ENCODE results near the gene FRY.

The FRY gene

GRCh38 chr13:32267836-32268439 is 236.4 kb downstream of the FRY start:
- H3K9me3 Mint-ChIP-seq, result no peaks in the 10 kb centered on the region
- peak; percentile 54 for DNase-seq

DNA sequence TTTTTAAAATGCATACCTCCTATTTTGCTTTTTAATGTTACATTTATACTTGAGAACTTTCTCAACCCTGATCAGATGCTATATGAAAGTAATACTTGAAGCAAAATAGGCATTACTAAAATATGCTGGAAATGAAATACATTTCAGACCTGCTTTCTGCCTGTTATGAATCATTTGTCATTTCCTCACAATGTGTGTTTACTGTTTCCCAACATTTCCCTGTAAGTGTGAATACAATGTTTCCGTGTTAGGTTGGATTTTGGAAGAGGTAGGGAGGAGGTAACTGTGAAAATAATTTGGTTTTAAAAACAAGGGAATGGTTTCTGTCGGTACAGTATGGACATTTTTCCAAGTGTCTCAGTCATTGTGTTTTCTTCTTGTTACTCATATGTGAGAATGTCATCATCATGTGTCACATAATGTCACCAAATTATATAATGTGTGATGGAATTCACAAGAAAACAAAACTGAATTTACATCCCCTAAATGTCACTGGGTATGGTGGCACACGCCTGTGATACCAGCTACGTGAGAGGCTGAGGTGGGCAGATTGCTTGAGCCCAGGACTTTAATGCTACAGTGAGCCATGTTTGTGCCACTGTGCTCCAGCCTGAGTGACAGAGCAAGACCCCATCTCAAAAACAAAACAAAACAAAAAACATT is 240.6 kb downstream of the FRY start:
- peaks cover 6% of the 10 kb centered on the region for H3K4me1 Mint-ChIP-seq
- H3K9me3 Mint-ChIP-seq, result no peaks in the 10 kb centered on the region
- no peaks in the 10 kb centered on the region for H3K36me3 Mint-ChIP-seq (ENCODE audit: low read depth)
- no peaks in the 10 kb centered on the region for H3K27me3 Mint-ChIP-seq
- no peak overlapping the region for H3K4me3 Mint-ChIP-seq
- no peak for DNase-seq
- peak overlapping the region; percentile 49 for H3K27ac Mint-ChIP-seq
- peak; percentile 42 for ATAC-seq

More at GRCh38 chr13:32267836-32268439, 236.4 kb downstream of the FRY start:
- no peaks in the 10 kb centered on the region for H3K27me3 Mint-ChIP-seq
- peaks cover 6% of the 10 kb centered on the region for H3K4me1 Mint-ChIP-seq
- H3K4me3 Mint-ChIP-seq, result no peak overlapping the region
- no peaks in the 10 kb centered on the region for H3K36me3 Mint-ChIP-seq (ENCODE audit: low read depth)
- no peak overlapping the region for H3K27ac Mint-ChIP-seq
- ATAC-seq, result no peak

GRCh38 chr13:32277839-32278238 is 246.3 kb downstream of the FRY start:
- DNase-seq (no peak), ATAC-seq (no peak)
- no peak overlapping the region for H3K27ac Mint-ChIP-seq
- no peaks in the 10 kb centered on the region for H3K9me3 Mint-ChIP-seq
- peaks cover 3% of the 10 kb centered on the region for H3K4me1 Mint-ChIP-seq
- H3K27me3 Mint-ChIP-seq, result no peaks in the 10 kb centered on the region
- H3K4me3 Mint-ChIP-seq, result no peak overlapping the region
- H3K36me3 Mint-ChIP-seq (ENCODE audit: low read depth), result no peaks in the 10 kb centered on the region

- H3K27ac Mint-ChIP-seq, result no peak overlapping the region
- DNase-seq, result no peak
- no peak overlapping the region for H3K4me3 Mint-ChIP-seq
- no peaks in the 10 kb centered on the region for H3K27me3 Mint-ChIP-seq
- peaks cover 3% of the 10 kb centered on the region for H3K4me1 Mint-ChIP-seq
- H3K9me3 Mint-ChIP-seq, result no peaks in the 10 kb centered on the region
- peak; percentile 89 for ATAC-seq
- no peaks in the 10 kb centered on the region for H3K36me3 Mint-ChIP-seq (ENCODE audit: low read depth)
These were observed 246.9 kb downstream of the FRY start for GRCh38 chr13:32278426-32278825.

DNA sequence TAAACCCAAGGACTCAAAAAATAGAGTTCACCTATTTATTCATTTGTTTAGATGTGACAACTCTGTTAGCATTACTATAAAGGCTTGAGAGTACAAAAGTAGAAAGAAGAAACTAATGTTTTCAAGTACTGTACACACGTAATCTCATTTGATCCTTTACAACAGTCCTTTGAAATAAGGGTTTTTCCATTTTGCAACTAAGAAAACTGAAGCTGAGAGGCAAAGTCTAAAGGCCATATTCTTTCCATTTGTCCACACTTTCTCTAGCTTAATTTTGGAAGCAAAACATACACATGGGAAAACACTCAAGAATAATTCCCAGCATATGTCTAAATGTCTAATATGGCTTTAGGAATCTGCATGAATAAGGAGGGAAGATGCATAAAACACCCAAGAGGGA is 249.5 kb downstream of the FRY start:
- no peak overlapping the region for H3K27ac Mint-ChIP-seq
- peaks cover 3% of the 10 kb centered on the region for H3K4me1 Mint-ChIP-seq
- no peaks in the 10 kb centered on the region for H3K9me3 Mint-ChIP-seq

DNA sequence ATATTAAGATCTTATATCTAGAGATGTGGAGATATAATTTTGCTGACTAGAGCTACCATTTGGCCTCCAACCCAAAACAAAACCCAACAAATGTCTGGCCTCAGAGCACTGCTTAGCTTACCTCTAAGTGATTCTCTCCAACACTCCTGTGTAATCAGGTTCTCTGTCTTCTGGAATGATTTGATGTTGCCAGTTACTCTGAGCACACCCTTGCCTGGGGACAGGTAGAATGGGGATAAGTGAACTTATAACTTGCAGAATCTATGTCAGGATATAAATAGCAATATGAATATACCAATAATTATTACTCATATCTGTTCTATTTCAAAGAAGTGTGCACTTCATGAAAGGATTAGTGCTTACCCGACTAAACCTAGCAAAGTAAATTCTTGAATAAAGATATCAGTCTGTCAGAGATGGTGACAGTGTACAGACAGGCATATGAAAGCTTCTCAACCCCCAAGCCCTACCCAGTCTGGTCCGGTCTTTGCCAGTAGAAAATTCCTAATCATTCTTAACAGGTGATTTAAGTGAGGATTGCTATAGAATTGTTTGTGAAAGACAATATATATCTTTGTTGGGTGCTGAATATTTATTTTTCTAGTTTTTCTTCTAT is 250.6 kb downstream of the FRY start:
- ATAC-seq (no peak), DNase-seq (no peak)
- Mint-ChIP-seq H3K4me1 (peaks cover 3% of the 10 kb centered on the region), H3K27ac (no peak overlapping the region), H3K4me3 (no peak overlapping the region), H3K9me3 (no peaks in the 10 kb centered on the region), H3K36me3 (ENCODE audit: low read depth) (no peaks in the 10 kb centered on the region), H3K27me3 (no peaks in the 10 kb centered on the region)

More for the DNA sequence above, 249.5 kb downstream of the FRY start:
- H3K27me3 Mint-ChIP-seq, result no peaks in the 10 kb centered on the region
- H3K36me3 Mint-ChIP-seq (ENCODE audit: low read depth), result no peaks in the 10 kb centered on the region
- ATAC-seq, result no peak
- no peak for DNase-seq
- H3K4me3 Mint-ChIP-seq, result no peak overlapping the region

DNA sequence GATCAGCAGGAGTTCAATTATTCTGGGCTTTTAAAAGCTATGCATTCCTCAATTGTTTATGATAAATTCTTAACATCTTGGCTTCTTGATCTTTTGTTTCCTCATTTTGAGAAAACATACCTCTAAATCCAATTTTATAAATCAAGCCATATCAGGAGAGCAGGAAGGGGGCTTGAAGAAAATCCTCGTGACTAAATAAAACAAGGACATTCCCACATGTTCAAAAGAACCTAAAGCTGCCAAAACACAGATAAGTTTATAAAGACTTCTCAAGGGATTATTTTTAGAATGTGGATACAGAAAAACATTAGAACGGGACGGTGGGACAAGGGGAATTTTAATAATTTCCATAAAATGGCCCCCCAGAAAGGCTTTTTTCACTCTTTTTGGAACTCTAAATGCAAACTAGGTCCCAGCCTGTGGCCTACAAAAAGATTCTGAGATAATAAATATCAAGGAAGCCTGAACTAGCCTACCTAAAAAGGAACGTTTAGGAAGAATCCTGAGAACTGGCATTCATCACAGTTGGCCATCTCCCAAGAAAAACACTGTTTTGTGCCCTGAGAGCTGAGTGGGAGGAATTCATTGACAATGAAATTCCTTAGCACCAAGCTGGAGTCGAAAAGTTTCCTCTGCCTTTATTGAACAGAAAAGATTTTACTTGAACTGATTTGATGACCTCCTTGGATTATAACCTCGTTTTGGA is 253.5 kb downstream of the FRY start:
- H3K4me1 Mint-ChIP-seq, result no peaks in the 10 kb centered on the region
- H3K27me3 Mint-ChIP-seq, result no peaks in the 10 kb centered on the region
- ATAC-seq (no peak), DNase-seq (no peak)
- no peaks in the 10 kb centered on the region for H3K36me3 Mint-ChIP-seq (ENCODE audit: low read depth)
- no peak overlapping the region for H3K27ac Mint-ChIP-seq
- H3K9me3 Mint-ChIP-seq, result no peaks in the 10 kb centered on the region
- no peak overlapping the region for H3K4me3 Mint-ChIP-seq

DNA sequence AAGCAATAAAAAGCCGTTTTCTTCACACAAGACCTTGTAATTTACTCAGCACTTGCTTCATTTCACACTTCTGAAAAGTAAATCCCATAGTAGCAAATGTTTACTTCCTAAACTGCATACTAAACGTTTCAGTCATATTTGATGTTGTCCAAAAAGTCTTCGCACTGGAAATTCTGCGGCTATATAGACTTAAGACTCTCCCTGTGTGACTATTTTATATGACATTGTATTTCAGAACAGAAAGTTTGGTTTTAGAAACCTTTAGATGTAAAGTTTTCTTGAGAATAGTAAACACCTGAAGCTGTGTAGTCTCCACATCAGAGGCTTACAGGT is 254.0 kb downstream of the FRY start:
- no peak for DNase-seq
- Mint-ChIP-seq H3K27ac (no peak overlapping the region), H3K4me3 (no peak overlapping the region), H3K27me3 (no peaks in the 10 kb centered on the region), H3K9me3 (no peaks in the 10 kb centered on the region), H3K36me3 (ENCODE audit: low read depth) (no peaks in the 10 kb centered on the region), H3K4me1 (no peaks in the 10 kb centered on the region)
- ATAC-seq, result no peak

- peak; percentile 61 for ATAC-seq
- H3K27me3 Mint-ChIP-seq, result peaks cover 17% of the 10 kb centered on the region
These were observed 265.6 kb downstream of the FRY start for GRCh38 chr13:32297206-32297605.

GRCh38 chr13:32298695-32299094 is 267.1 kb downstream of the FRY start:
- DNase-seq (no peak), ATAC-seq (no peak)
- Mint-ChIP-seq H3K27ac (no peak overlapping the region), H3K27me3 (peaks cover 17% of the 10 kb centered on the region), H3K4me1 (peaks cover 18% of the 10 kb centered on the region), H3K4me3 (no peak overlapping the region), H3K9me3 (no peaks in the 10 kb centered on the region), H3K36me3 (ENCODE audit: low read depth) (no peaks in the 10 kb centered on the region)

More at GRCh38 chr13:32297206-32297605, 265.6 kb downstream of the FRY start:
- H3K4me1 Mint-ChIP-seq, result peaks cover 18% of the 10 kb centered on the region
- no peak for DNase-seq
- no peaks in the 10 kb centered on the region for H3K36me3 Mint-ChIP-seq (ENCODE audit: low read depth)
- no peak overlapping the region for H3K27ac Mint-ChIP-seq
- H3K4me3 Mint-ChIP-seq, result no peak overlapping the region
- H3K9me3 Mint-ChIP-seq, result no peaks in the 10 kb centered on the region

- H3K27ac Mint-ChIP-seq, result no peak overlapping the region
- no peak overlapping the region for H3K4me3 Mint-ChIP-seq
- peak; percentile 69 for ATAC-seq
- peaks cover 18% of the 10 kb centered on the region for H3K4me1 Mint-ChIP-seq
- no peaks in the 10 kb centered on the region for H3K36me3 Mint-ChIP-seq (ENCODE audit: low read depth)
- no peak for DNase-seq
- H3K9me3 Mint-ChIP-seq, result no peaks in the 10 kb centered on the region
- H3K27me3 Mint-ChIP-seq, result peaks cover 13% of the 10 kb centered on the region
These were observed 268.3 kb downstream of the FRY start for GRCh38 chr13:32299893-32300292.

DNA sequence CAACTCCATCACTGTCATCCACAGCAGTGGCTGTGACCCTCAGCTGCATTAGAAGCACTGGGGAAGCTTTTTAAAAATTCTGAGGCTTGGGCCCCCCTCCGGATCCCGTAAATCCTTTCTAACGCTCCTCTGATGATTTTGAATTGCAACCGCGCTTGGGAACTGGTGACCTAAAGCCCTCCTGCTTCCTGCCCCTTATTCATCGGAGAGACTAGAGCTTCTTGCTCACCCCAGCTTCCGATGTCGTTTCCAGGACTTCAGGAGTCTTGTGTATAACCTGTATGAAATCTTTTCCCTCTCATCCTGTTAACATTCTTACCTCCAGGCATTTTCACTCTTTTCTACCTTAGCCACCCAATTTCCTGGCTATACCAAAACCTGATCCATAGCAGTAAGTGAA is 268.8 kb downstream of the FRY start:
- ATAC-seq (no peak), DNase-seq (no peak)
- peaks cover 18% of the 10 kb centered on the region for H3K4me1 Mint-ChIP-seq
- H3K4me3 Mint-ChIP-seq, result no peak overlapping the region
- no peak overlapping the region for H3K27ac Mint-ChIP-seq
- peaks cover 13% of the 10 kb centered on the region for H3K27me3 Mint-ChIP-seq
- no peaks in the 10 kb centered on the region for H3K36me3 Mint-ChIP-seq (ENCODE audit: low read depth)
- no peaks in the 10 kb centered on the region for H3K9me3 Mint-ChIP-seq

DNA sequence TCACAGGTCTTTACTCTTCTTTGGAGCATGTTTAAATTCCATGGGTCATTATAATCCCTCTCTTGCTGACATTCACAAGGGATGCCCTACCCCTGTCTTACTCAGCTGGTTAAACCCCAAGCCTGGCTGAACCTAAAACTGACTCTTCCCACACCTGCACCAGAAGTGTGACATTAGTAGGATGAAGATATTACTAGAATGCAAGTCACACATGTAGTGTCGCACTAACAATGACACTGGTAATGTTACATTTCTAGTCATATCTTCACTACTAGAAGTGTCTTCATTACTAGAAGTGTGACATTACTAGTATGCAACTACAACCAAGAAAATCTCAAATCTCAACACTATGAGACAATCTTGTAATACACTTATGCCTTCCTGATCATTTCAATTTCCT is 269.3 kb downstream of the FRY start:
- H3K27me3 Mint-ChIP-seq, result peaks cover 13% of the 10 kb centered on the region
- DNase-seq, result no peak
- H3K4me3 Mint-ChIP-seq, result no peak overlapping the region
- H3K36me3 Mint-ChIP-seq (ENCODE audit: low read depth), result no peaks in the 10 kb centered on the region
- H3K9me3 Mint-ChIP-seq, result no peaks in the 10 kb centered on the region
- no peak overlapping the region for H3K27ac Mint-ChIP-seq
- H3K4me1 Mint-ChIP-seq, result peaks cover 18% of the 10 kb centered on the region
- peak; percentile 31 for ATAC-seq

GRCh38 chr13:32302461-32302860 is 270.9 kb downstream of the FRY start:
- Mint-ChIP-seq H3K9me3 (no peaks in the 10 kb centered on the region), H3K36me3 (ENCODE audit: low read depth) (no peaks in the 10 kb centered on the region), H3K4me3 (no peak overlapping the region), H3K27me3 (peaks cover 13% of the 10 kb centered on the region), H3K4me1 (peaks cover 11% of the 10 kb centered on the region), H3K27ac (no peak overlapping the region)
- no peak for DNase-seq
- no peak for ATAC-seq

- Mint-ChIP-seq H3K27me3 (no peaks in the 10 kb centered on the region), H3K9me3 (no peaks in the 10 kb centered on the region), H3K4me1 (peaks cover 8% of the 10 kb centered on the region), H3K4me3 (no peak overlapping the region), H3K27ac (no peak overlapping the region), H3K36me3 (ENCODE audit: low read depth) (no peaks in the 10 kb centered on the region)
- DNase-seq (no peak), ATAC-seq (no peak)
These were observed 274.1 kb downstream of the FRY start for GRCh38 chr13:32305646-32306045.

Measured in activated naive CD8-positive, alpha-beta T cell treated with anti-CD3 and anti-CD28 coated beads, Interleukin-2, amount 50 U/mL, for 24 hours (primary cell).